Left ventricle myocardium inferior (tissue), 1 donor: ENCODE results near the gene SGCE. TPM values are rescaled to one million over a fixed set of nuclear protein-coding genes. Genes with fewer than 3 reads are reported as not detected.

Experiments
- DNase-seq: peaks from one replicate; pipeline ENCODE4 v3.0.0-alpha.2; 2020
- H3K27ac ChIP-seq: fragments of 200-600 bp; replicated peaks from 2 replicates; pipeline ENCODE4 v1.8.0; 2021
- H3K27me3 ChIP-seq: fragments of 200-600 bp; 2 replicates; pipeline ENCODE4 v1.8.0; 2021; ENCODE audit warnings: low read depth
- H3K36me3 ChIP-seq: fragments of 200-600 bp; 2 replicates; pipeline ENCODE4 v1.8.0; 2021
- H3K4me1 ChIP-seq: fragments of 200-600 bp; 2 replicates; pipeline ENCODE4 v1.8.0; 2021
- H3K4me3 ChIP-seq: fragments of 200-600 bp; 2 replicates; pipeline ENCODE4 v1.8.0; 2021; ENCODE audit warnings: mild to moderate bottlenecking, moderate library complexity
- H3K9me3 ChIP-seq: fragments of 200-600 bp; replicated peaks from 2 replicates; pipeline ENCODE4 v1.8.0; 2021
- CTCF ChIP-seq: fragments of 200-600 bp; IDR thresholded peaks from 2 replicates; pipeline ENCODE4 v1.8.0; 2021; ENCODE audit warnings: antibody characterized with exemption, mild to moderate bottlenecking, borderline replicate concordance
- intact Hi-C: fragments of 100-400 bp; cut with micrococcal nuclease; formaldehyde crosslinking; loops from one replicate; pipeline ENCODE4 v1.11.0; 2022
- total RNA-seq: library from RNA; stranded (reverse); fragmentation: NEBNext Ultra II Directional; extraction: Animal tissue kit (Norgen Biotek cat#: 25700); gene quantifications from one replicate; pipeline ENCODE4 v1.2.1, GENCODE V29; 2021
- donor health status: DM: no; HTN: yes; CAD: no; lungs with severe emphysema.

Gene SGCE
- total RNA-seq, 1 donor from 2014 or later: 20.1 TPM

GRCh38 chr7:94567396-94567795 is 88.5 kb downstream of the SGCE start:
- Histone ChIP-seq H3K36me3 (no peaks in the 10 kb centered on the region), H3K27me3 (no peaks in the 10 kb centered on the region), H3K27ac (no peak overlapping the region), H3K9me3 (peaks cover 2% of the 10 kb centered on the region), H3K4me1 (no peaks in the 10 kb centered on the region), H3K4me3 (no peak overlapping the region)
- intact Hi-C loops: no loop called here
- DNase-seq: no peak
- TF ChIP-seq CTCF: no peak

- no peak overlapping the region for H3K27ac ChIP-seq
- no peaks in the 10 kb centered on the region for H3K9me3 ChIP-seq
- peaks cover 5% of the 10 kb centered on the region for H3K36me3 ChIP-seq
- no peak for TF ChIP-seq CTCF
- DNase-seq: no peak
- H3K4me1 ChIP-seq: no peaks in the 10 kb centered on the region
- intact Hi-C loops: no loop called here
- no peak overlapping the region for H3K4me3 ChIP-seq
- no peaks in the 10 kb centered on the region for H3K27me3 ChIP-seq
Measured at GRCh38 chr7:94565247-94565894, 90.6 kb downstream of the SGCE start.

GRCh38 chr7:94562525-94562924 is 93.4 kb downstream of the SGCE start:
- TF ChIP-seq CTCF: no peak
- peaks cover 19% of the 10 kb centered on the region for H3K36me3 ChIP-seq
- intact Hi-C loops: no loop called here
- no peak for DNase-seq
- H3K4me1 ChIP-seq: no peaks in the 10 kb centered on the region
- no peaks in the 10 kb centered on the region for H3K27me3 ChIP-seq
- no peak overlapping the region for H3K27ac ChIP-seq
- H3K4me3 ChIP-seq: no peak overlapping the region
- no peaks in the 10 kb centered on the region for H3K9me3 ChIP-seq

GRCh38 chr7:94561841-94562514 is 94.0 kb downstream of the SGCE start:
- Histone ChIP-seq H3K4me1 (no peaks in the 10 kb centered on the region), H3K27ac (no peak overlapping the region), H3K4me3 (no peak overlapping the region), H3K9me3 (no peaks in the 10 kb centered on the region), H3K27me3 (no peaks in the 10 kb centered on the region), H3K36me3 (peaks cover 22% of the 10 kb centered on the region)
- intact Hi-C loops: no loop called here
- DNase-seq: no peak
- no peak for TF ChIP-seq CTCF

GRCh38 chr7:94559972-94560371 is 96.0 kb downstream of the SGCE start:
- Histone ChIP-seq H3K9me3 (no peaks in the 10 kb centered on the region), H3K36me3 (peaks cover 33% of the 10 kb centered on the region), H3K27me3 (no peaks in the 10 kb centered on the region), H3K27ac (no peak overlapping the region), H3K4me3 (no peak overlapping the region), H3K4me1 (no peaks in the 10 kb centered on the region)
- intact Hi-C loops: no loop called here
- TF ChIP-seq CTCF: no peak
- no peak for DNase-seq
